HG03354 (cell line): ENCODE data around the gene ZC3H7A.

Source experiments
- ATAC-seq: cut with Tn5 transposase; IDR thresholded peaks from one replicate; pipeline ENCODE4 v1.9.1; 2021; ENCODE audit warnings: mild to moderate bottlenecking; ENCODE audit not compliant: unreplicated experiment, poor library complexity, severe bottlenecking

ZC3H7A gene

DNA sequence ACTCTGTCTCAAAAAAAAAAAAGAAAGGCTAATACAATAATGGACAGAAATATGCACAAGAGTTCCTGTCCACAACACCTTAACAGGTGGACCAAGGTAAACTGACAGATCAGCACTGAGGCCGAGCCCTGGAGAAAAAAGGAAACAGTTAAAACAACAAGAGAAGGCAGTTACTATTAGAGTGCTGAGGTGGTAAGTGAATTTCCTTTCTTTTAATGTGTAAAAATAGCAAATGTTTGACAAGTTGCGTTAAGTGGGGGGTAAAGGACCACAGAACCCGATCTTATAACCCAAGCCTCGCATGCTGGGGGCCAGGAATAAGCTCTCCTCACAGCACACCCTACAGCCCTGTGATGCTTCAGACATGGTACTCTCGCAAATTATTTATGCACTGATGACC, 79.2 kb downstream of the ZC3H7A start:
- ATAC-seq, result no peak

DNA sequence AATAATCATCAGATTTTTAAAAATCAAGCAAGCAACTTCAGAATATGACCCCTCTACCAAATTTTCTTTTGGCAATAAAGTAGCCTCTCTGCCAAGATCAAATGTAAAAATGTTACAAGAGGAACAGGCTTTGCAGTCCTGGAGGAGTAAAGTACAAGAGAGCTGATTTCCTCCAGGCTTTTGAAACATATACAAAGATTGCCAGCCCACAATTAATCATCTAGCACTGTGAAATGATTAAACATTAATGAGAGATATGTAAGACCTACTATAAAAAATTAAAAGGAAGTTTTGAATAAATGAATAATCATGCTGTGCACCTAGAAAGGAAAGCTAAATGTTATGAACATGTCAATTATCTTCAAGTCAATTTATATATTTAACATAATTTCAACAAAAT, 80.7 kb downstream of the ZC3H7A start:
- no peak for ATAC-seq

DNA sequence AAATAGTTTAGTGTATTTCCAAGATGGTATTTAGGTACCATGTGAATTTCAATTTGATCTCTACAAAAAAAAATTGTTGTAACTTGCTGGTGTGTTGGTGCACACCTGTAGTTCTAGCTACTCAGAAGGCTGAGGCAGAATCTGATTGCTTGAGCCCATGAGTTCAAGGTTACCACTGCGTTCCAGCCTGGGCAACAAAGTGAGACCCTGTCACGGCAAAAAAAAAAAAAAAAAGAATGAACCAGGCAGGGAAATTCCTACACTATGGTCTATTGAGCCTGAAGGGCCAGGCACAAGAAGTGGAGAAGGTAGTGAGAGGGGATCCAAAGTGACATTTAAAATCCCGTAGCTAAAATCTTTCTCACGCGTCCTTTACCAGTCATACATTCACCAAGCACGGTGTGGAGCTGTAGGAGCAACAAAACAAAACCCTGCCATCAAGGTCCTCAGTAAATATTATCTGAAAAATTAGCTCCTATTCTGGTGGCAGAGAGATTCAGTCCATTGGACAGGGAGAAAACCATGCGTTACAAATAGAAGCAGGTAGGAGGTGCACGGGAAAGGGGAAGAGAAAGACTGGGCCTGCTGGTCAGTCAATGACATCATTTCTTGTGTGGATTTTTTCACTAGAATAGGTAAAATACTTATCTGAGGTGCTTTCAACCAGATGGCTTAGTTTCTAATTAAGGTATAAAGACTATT, 81.7 kb downstream of the ZC3H7A start:
- no peak for ATAC-seq

DNA sequence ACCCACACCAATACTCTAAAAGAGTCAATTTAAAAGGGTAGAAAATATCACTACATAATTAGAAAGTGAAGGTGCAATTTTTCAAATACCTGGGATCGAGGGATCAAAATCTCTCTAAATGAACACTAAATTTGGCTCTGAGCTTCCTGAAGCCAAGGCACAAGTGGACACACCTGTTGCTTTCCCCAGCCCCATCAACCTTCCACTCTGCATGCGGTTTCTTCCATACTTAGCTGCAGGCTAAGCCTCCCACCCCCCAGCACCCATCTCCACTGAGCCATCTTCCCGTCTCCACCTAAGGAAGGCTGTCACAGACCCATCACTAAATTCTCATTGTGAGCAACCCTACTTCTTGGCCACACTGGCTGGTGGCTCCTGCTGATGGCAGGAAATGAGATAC, 84.9 kb downstream of the ZC3H7A start:
- ATAC-seq, result no peak

DNA sequence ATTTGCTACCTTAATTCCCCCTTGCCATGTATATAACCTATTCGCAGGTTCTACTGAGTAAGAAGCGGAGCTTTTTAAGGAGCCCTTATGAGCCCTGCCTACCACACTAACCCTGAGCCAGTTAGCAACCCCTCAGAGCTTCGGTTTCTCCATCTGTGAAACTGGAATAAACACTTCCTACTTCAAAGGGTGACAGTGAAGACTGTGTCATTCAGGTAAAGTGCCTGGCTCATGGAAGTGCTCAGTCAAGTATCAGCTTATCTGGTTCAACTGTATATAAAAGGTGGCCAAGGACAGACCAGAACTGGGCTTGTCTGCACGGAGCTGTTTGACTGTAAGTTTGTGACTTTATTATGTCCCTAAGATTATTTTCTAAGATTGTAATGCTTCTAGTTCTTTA, 85.4 kb downstream of the ZC3H7A start:
- ATAC-seq, result no peak

DNA sequence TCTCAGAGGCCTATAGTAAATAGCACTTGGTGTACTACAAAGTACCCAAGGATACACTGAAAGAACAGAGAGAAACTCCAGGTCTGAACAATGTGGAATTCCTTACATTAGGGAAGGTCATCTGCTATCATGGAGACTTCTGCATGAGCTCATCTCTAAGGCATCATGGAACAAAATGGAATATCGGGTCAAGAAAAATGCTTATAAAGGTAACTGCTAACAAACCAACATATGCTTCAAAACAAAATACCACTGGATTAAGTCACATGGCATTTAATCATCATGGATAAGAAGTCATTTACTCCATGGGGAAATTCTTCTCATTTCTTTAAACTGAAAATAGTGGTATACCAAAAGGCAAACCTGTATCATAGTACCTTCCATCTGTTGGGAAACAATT, 88.6 kb downstream of the ZC3H7A start:
- no peak for ATAC-seq

DNA sequence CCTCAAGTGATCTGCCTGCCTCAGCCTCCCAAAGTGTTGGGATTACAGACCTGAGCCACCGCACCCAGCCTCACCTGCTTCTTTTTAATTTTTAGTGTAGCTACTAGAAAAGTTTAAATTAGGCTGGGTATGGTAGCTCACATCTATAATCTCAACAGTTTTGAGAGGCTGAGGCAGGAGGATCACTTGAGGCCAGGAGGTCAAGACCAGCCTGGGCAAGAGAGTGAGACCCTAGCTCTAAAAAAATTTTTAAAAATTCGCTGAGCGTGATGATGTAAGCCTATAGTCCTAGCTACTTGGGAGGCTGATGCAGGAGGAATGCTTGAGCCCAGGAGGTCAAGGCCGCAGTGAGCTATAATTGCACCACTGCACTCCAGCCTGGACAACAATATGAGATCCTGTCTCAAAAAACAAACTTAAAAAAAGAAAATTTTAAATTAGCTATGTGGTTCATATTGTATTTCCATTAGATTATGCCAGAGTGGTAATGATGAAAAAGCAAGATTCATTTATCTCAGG, 89.3 kb downstream of the ZC3H7A start:
- no peak for ATAC-seq

DNA sequence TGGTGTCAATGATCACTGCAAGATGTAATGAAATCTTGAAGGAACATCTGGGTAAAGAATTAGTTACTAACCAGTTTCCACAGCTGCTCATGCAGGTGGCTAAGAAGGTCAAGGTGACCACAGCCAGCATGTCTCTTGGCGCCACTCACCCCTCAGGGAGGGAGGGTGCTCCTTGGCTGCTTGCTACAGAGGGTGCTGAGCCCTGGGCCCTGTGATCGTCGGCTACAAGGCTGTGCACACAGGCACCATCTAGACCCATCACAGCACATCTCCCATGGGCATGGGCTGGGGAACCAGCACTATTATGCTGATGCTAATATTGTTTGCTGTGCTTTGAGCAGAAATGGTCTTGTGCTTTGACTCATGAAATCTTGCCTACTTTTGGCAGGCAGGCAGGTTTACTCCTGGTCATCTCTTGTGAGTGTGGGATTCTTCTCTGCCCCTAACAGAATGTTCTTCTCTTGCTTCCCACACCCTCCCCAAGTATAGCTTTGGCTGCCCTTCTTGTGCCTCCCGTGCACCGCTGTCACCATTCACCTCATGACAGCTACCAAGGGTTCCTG, 90.8 kb downstream of the ZC3H7A start:
- peak; percentile 83 for ATAC-seq

DNA sequence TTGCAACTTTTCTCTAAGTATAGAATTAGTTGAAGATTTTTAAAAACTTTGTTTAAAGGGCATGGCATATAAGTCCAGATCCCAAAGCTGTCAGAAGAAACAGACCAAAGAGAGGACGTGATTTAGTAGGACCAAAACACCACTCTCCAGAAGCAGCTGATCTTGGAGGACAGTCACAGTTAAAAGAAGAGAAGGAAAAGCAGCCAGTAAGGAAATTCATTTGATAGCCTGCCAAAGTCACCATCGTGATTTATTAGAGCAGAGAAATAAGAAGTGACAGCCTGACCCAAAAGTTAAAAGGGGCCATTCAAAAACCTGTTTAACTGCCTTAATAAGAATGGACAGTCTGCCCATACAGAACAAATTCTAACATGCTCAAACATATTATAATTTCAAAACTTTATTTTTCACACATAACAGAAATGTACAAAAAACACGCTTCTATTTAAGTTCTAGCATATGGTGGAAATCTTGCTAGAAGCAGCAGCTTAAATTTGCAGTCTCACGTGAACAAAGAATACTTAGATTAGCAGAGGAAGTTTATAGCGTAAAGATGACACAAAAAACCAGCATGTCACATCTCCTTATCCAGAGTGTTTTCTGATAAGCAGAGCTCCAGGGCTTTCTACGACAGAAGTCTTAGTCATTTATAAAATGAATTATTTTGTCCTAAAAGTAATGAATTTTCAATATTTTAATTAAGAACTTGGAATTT, 91.6 kb downstream of the ZC3H7A start:
- no peak for ATAC-seq
